GM23338 (cell line): Measurements from ENCODE around the gene GRID1. TPM values are rescaled to one million over a fixed set of nuclear protein-coding genes. Genes with fewer than 3 reads are reported as not detected.

Source experiments
- ATAC-seq: fragments of 200-7000 bp; cut with Tn5 transposase; 3 replicates; pipeline ENCODE4 v1.9.1; 2020
- DNase-seq: peaks from one replicate; pipeline ENCODE4 v3.0.0-alpha.2; 2015; ENCODE audit warnings: low spot score
- H2AFZ ChIP-seq: fragments of 200-600 bp; sonication (generic); 2 replicates; pipeline ENCODE4 v1.8.0; 2016; ENCODE audit warnings: antibody characterized with exemption, mild to moderate bottlenecking, moderate library complexity
- H3F3A ChIP-seq: fragments of 200-600 bp; sonication (generic); replicated peaks from 2 replicates; pipeline ENCODE4 v1.8.0; 2017; ENCODE audit warnings: antibody characterized with exemption, mixed run types, low read depth
- H3K27ac ChIP-seq: fragments of 200-600 bp; sonication (generic); 2 replicates; pipeline ENCODE4 v1.6.1; 2016; ENCODE audit warnings: low read depth
- H3K27me3 ChIP-seq: fragments of 200-600 bp; sonication (generic); 2 replicates; pipeline ENCODE4 v1.8.0; 2016; ENCODE audit warnings: mild to moderate bottlenecking, mixed run types, moderate library complexity; ENCODE audit not compliant: insufficient read depth
- H3K36me3 ChIP-seq: fragments of 200-600 bp; sonication (generic); 2 replicates; pipeline ENCODE4 v1.8.0; 2016; ENCODE audit warnings: mild to moderate bottlenecking; ENCODE audit not compliant: insufficient read depth
- H3K4me1 ChIP-seq: fragments of 200-600 bp; sonication (generic); 2 replicates; pipeline ENCODE4 v1.8.0; 2016; ENCODE audit warnings: mild to moderate bottlenecking, moderate library complexity; ENCODE audit not compliant: insufficient read depth
- H3K4me2 ChIP-seq: fragments of 200-600 bp; sonication (generic); 2 replicates; pipeline ENCODE4 v1.7.1; 2017; ENCODE audit warnings: mixed run types
- H3K4me3 ChIP-seq: fragments of 200-600 bp; sonication (generic); 2 replicates; pipeline ENCODE4 v1.6.1; 2016; ENCODE audit warnings: mixed run types
- H3K79me2 ChIP-seq: fragments of 200-600 bp; sonication (generic); replicated peaks from 2 replicates; pipeline ENCODE4 v1.8.0; 2017; ENCODE audit warnings: mild to moderate bottlenecking; ENCODE audit not compliant: insufficient read depth
- H3K9me2 ChIP-seq: fragments of 200-600 bp; sonication (generic); 2 replicates; pipeline ENCODE4 v1.8.0; 2017; ENCODE audit not compliant: insufficient read depth
- H4K20me1 ChIP-seq: fragments of 200-600 bp; sonication (generic); replicated peaks from 2 replicates; pipeline ENCODE4 v1.8.0; 2017; ENCODE audit warnings: mild to moderate bottlenecking; ENCODE audit not compliant: insufficient read depth
- H3K27ac Mint-ChIP-seq: 2 replicates; pipeline ENCODE4 v1.8.0; 2020; ENCODE audit warnings: inconsistent platforms, mild to moderate bottlenecking, moderate library complexity, mixed read lengths
- H3K27me3 Mint-ChIP-seq: 3 replicates; pipeline ENCODE4 v1.8.0; 2022; ENCODE audit warnings: low read depth, mild to moderate bottlenecking, moderate library complexity, mixed read lengths, inconsistent platforms; ENCODE audit not compliant: insufficient read depth, poor library complexity
- H3K36me3 Mint-ChIP-seq: 3 replicates; pipeline ENCODE4 v1.8.0; 2021; ENCODE audit warnings: low read depth, mild to moderate bottlenecking, inconsistent platforms, moderate library complexity, mixed read lengths
- H3K4me1 Mint-ChIP-seq: 3 replicates; pipeline ENCODE4 v1.8.0; 2020; ENCODE audit warnings: mild to moderate bottlenecking, inconsistent platforms, mixed read lengths
- H3K4me3 Mint-ChIP-seq: 3 replicates; pipeline ENCODE4 v1.8.0; 2021; ENCODE audit warnings: moderate library complexity, mild to moderate bottlenecking, inconsistent platforms, mixed read lengths
- H3K9me3 Mint-ChIP-seq: 3 replicates; pipeline ENCODE4 v1.8.0; 2020; ENCODE audit warnings: moderate library complexity, mild to moderate bottlenecking, inconsistent platforms, mixed read lengths
- CREB1 ChIP-seq: fragments of 250-450 bp; sonication (Bioruptor Pico); IDR thresholded peaks from 2 replicates; pipeline ENCODE4 v1.5.0; 2020; ENCODE audit warnings: low read depth, mild to moderate bottlenecking, moderate library complexity
- EZH2phosphoT487 ChIP-seq: fragments of 200-600 bp; sonication (generic); IDR thresholded peaks from one replicate; pipeline ENCODE4 v1.8.1; 2018; ENCODE audit warnings: antibody characterized with exemption; ENCODE audit not compliant: unreplicated experiment
- JUNB ChIP-seq: IDR thresholded peaks from one replicate; pipeline ENCODE4 v1.6.1; 2016; ENCODE audit warnings: antibody characterized with exemption; ENCODE audit not compliant: unreplicated experiment
- NANOG ChIP-seq: IDR thresholded peaks from 2 replicates; pipeline ENCODE4 v1.6.1; 2016; ENCODE audit warnings: antibody characterized with exemption, borderline replicate concordance
- STAT1 ChIP-seq: IDR thresholded peaks from one replicate; pipeline ENCODE4 v1.6.1; 2016; ENCODE audit warnings: antibody characterized with exemption; ENCODE audit not compliant: unreplicated experiment
- ZNF462 ChIP-seq: fragments of 250-450 bp; sonication (Bioruptor Pico); IDR thresholded peaks from 2 replicates; pipeline ENCODE4 v1.5.0; 2020; ENCODE audit warnings: mild to moderate bottlenecking, moderate library complexity
- polyA plus RNA-seq: library from polyadenylated mRNA; unstranded; fragments of >200 nt; fragmentation: Nextera tagmentation; extraction: Ambion mirVana; gene quantifications from 2 replicates; pipeline ENCODE4 v1.2.1, GENCODE V29; 2016
- total RNA-seq: library from RNA; depleted of rRNA; stranded (reverse); fragments of >200 nt; shearing (Covaris generic); gene quantifications from 2 replicates; pipeline ENCODE4 v1.2.3, GENCODE V29; 2014
- TF ChIP-seq, protein P1 (sequence below), 2 experiments: fragments of 200-600 bp in 1 of 2; sonication (generic) in 1 of 2; conservative IDR thresholded peaks; 2 replicates each; pipeline versions ENCODE4 v1.5.1 to v1.6.1; 2016 to 2017; ENCODE audit warnings: antibody characterized with exemption in 2 of 2, low read depth in 2 of 2, mild to moderate bottlenecking in 2 of 2, moderate library complexity in 1 of 2

GRID1 gene
- total and polyA plus RNA-seq, 2 experiments from 2014 or later: 0.14 to 0.15 TPM

DNA sequence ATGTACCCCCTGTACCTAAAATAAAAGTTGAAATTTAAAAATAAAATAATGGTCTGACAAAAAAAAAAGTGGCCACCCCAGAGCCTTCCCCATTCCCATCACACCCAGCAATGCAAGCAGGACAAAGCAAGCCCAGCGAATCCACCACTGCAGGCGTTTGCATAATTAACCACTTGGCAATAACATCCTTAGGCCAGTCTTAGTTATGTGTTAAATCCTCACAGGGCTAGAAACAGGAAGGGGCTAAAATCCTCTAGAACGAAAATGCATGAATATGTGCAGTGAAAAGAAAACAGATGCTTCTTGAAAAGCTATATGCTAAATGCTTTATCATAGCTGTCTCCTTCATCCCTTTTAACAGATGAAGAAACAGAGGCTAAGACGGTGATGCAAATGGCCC, 229.7 kb downstream of the GRID1 start (continued):
- TF ChIP-seq ZNF462 (CRISPR knock-in tag): no peak

DNA sequence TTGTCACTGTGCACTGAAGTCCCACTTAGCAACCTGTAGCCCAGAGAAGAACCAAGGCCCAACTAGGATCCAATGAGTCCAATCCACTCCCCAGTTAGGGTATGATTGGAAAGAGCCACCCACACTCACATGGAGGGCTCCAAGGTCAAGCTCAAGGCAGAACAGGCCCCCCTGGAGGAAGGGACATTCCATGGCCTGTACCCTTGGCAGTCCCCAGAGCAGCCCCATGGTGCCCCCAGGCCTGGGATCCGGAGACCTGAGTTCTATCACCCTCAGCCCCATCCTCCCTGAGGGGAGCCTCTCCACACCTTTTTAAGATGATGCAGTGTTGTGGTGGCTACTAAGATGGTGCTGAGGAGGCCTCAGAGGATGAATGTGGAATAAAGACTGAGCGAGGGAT, 231.4 kb downstream of the GRID1 start:
- no peaks in the 10 kb centered on the region for H4K20me1 ChIP-seq
- H3K4me1 Mint-ChIP-seq: no peaks in the 10 kb centered on the region; the same call in 2 of the 3 replicates
- TF ChIP-seq JUNB: no peak
- TF ChIP-seq STAT1: no peak
- TF ChIP-seq, protein P1, sequence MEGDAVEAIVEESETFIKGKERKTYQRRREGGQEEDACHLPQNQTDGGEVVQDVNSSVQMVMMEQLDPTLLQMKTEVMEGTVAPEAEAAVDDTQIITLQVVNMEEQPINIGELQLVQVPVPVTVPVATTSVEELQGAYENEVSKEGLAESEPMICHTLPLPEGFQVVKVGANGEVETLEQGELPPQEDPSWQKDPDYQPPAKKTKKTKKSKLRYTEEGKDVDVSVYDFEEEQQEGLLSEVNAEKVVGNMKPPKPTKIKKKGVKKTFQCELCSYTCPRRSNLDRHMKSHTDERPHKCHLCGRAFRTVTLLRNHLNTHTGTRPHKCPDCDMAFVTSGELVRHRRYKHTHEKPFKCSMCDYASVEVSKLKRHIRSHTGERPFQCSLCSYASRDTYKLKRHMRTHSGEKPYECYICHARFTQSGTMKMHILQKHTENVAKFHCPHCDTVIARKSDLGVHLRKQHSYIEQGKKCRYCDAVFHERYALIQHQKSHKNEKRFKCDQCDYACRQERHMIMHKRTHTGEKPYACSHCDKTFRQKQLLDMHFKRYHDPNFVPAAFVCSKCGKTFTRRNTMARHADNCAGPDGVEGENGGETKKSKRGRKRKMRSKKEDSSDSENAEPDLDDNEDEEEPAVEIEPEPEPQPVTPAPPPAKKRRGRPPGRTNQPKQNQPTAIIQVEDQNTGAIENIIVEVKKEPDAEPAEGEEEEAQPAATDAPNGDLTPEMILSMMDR (conservative IDR thresholded peaks at IDR 0.05; ENCODE audit: low read depth in 2 of 2): no peak
- TF ChIP-seq CREB1: no peak
- no peak for TF ChIP-seq EZH2phosphoT487
- TF ChIP-seq ZNF462 (CRISPR knock-in tag): no peak
- TF ChIP-seq NANOG: no peak
- peaks cover 4% of the 10 kb centered on the region for H3K27me3 Mint-ChIP-seq
- H3K36me3 ChIP-seq: no peaks in the 10 kb centered on the region
- H3K4me3 Mint-ChIP-seq: no peak overlapping the region
- H3K79me2 ChIP-seq: no peaks in the 10 kb centered on the region
- no peaks in the 10 kb centered on the region for H3F3A ChIP-seq
- no peak overlapping the region for H3K4me3 ChIP-seq
- no peak for DNase-seq
- H3K9me2 ChIP-seq: no peaks in the 10 kb centered on the region
- H3K27ac ChIP-seq: no peak overlapping the region
- peaks cover 3% of the 10 kb centered on the region; the same call in 2 of the 3 replicates for H3K36me3 Mint-ChIP-seq
- no peak overlapping the region for H2AFZ ChIP-seq
- H3K4me1 ChIP-seq: no peaks in the 10 kb centered on the region
- ATAC-seq: no peak
- no peak overlapping the region for H3K4me2 ChIP-seq
- H3K27me3 ChIP-seq: no peaks in the 10 kb centered on the region
- H3K27ac Mint-ChIP-seq: no peak overlapping the region
- H3K9me3 Mint-ChIP-seq: peaks cover 64% of the 10 kb centered on the region
